ENCODE measurements around the gene KRT72.

Gene KRT72

GRCh38 chr12:52629281-52630007 is 28.2 kb upstream of the KRT72 start:
- DNase-seq = no peak

DNA sequence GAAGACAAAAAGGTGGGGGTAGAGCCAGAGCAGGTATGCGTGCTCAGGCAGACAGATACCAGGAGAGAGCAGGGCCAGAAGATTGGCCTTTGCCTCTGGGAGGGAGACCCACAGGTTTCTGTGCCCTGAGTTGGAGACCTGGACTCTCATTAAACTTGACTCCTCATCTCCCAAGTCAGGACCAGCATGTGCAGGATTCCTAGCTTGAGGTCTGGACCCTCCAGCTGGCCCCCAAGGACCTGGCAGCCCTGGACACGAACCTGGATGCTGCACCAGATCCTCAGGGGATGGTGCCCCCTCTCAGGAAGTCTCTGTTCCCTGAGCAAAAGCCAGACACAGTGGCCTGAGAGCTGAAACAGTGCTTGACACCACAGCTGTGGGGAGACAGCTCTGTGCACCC is 27.6 kb upstream of the KRT72 start:
- DNase-seq = no peak

- DNase-seq = no peak
Measured at GRCh38 chr12:52628111-52628507, 26.8 kb upstream of the KRT72 start.

GRCh38 chr12:52627395-52628110 is 26.3 kb upstream of the KRT72 start:
- no peak for DNase-seq

DNA sequence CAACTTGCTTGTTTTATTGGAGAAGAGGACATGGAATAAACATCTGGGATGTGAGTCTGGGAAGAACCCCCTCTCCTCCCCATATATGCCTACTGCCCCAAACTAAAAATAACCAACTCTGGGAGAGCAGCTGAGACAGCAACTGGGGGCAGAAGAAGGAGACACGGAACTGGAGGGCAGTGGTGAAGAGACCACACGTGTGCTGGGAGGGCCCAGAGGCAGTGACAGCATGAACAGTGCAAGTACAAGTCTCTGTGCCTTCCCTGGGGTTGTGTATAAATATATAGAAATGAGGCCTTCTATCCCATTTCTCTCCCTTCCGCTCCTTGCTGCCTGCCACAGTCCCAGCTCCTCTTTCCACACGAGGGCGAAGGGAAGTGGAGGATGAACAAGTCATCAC is 21.1 kb upstream of the KRT72 start:
- no peak for DNase-seq

DNA sequence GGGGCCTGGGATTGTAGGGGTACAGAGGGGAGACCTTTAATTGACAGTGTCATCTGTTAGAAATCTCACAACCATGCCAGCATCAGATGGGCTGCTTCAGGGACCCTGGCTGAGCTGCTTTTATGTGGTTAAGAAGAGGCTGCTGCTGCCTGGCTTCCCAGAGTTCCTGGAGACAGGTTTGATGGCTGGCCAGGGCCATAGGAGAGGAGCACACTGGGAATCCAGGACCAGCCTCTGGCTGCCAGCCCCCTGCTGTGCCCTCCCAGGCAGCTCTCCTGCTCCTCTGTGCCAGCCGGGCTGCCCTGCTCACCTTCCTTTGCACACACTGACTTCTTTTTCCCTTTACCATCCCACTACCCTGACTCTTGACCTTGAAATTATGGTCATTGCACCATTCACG is 17.6 kb upstream of the KRT72 start:
- no peak for DNase-seq

GRCh38 chr12:52618216-52618615 is 17.0 kb upstream of the KRT72 start, which contains the start of gene KRT73:
TSS of gene KRT73 (minus strand) at chr12:52618559. CDS start at chr12:52618524, 35 bp downstream.
- DNase-seq = no peak

DNA sequence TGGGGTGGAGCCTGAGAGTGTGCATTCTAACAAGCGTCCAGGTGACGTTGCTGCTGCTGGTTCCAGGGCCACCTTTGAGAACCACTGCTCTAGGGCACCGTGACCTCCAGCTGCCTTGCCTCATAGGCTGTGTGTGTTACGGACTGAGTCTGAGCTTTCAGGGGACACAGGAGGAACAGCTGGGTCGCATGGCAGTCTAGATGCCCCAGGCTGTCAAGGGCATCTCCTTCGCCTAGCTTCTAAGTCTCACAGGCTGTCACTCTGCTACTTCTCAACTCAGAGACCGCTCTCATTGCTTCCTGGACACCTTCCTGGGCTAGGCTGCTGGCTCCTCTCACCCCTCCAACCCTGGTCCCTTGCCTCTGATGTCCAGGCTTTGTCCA is 16.1 kb upstream of the KRT72 start:
- DNase-seq = no peak

- DNase-seq = no peak
Measured at GRCh38 chr12:52616680-52617402, 15.6 kb upstream of the KRT72 start.

DNA sequence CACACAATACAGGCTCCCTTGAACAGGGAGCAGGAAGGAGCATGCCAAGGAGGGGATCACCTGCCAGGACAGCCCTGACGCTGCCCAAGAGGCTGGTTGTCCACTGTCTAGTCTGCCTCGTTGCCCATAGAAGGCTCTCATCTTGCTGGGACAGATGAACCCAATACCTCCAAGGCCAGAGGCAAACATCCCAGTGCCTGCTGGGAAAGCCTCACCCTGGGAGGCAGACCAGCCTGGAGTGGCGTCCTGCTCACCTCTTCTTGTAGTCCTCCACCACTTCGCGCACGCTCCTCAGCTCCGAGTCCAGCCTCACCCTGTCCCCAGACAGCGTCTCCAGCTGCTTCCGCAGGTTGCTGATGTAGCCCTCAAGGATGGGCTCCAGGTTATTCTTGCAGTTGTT is 14.6 kb upstream of the KRT72 start:
- no peak for DNase-seq

DNA sequence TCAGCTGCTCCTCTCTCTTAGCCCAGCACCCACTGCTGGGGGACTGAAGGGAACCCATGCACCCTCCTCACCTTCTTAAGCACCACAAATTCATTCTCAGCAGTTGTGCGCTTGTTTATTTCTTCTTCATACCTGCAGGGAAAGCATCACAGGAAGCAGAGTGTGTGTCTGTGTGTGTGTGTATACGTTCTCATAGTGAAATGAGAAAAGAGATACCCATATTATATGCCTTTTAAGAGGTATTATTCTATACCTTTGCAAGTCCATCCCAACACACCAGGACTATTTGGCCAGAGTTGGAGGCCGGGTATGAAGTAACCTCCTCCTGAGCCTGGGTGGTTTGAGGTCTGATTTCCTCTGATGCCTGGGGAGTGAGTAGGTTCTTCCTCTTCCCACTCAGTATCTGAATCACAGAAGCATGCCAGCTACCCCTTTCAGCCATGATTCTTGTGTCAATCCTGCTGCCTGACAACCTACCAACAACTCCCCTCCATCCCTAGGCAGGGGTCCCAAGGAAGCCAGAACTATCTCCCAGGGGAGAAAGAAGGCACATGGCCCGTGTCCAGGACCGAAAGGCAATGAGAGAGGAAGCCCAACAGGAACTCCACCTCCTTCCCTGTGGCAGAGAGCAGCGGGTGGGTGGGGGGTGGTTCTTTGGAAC is 14.1 kb upstream of the KRT72 start:
- no peak for DNase-seq

- DNase-seq = no peak
Measured at GRCh38 chr12:52614381-52615207, 13.3 kb upstream of the KRT72 start.

- DNase-seq = no peak
Measured at GRCh38 chr12:52613384-52614030, 12.2 kb upstream of the KRT72 start.

DNA sequence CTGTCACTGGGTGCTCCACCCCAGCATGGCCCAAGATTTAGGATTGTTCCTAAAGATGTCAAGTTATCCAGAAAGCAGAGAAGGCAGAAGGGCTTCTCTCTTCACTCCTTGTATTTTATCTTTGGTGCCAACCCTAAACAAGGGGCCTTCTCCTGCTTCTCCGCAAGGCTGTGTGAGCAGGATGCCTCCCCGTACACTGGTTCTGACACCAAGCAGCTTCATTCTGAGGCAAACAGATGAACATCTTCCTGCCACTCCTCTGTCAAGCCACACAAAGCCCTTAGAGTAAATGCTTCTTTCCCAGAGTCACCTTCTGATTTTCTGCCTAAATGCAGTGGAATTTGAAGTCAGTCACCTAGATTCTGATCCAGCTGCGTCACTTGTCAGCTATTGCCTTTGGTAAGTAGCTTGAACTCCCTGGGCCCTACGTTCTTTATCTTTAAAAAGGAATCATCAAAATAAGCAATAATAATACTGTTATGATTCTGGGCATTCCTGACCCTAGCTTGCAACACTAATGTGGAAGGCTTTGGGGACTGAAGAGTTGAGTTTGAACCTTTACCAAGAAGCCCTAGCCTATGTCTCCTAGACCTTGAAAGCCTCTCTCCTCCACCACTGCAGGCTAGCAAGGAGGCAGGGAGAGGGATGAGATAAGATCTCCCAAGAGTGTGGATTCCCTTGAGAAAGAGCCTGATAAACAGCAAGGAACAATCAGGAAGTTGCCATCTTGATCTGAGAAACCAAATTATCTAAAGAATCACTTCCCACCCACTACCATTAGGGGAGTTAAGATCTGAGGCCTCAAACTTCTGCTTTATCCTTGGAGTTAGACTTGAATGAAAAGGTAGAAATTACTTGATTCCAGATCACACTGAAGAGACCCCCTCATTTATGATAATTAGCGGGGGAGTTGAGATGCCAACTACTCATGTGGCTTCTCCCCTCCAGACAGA is 11.4 kb upstream of the KRT72 start:
- DNase-seq = no peak

- no peak for DNase-seq
Measured at GRCh38 chr12:52611080-52611468, 9.8 kb upstream of the KRT72 start.

GRCh38 chr12:52608826-52609630 is 7.8 kb upstream of the KRT72 start:
- no peak for DNase-seq

GRCh38 chr12:52608161-52608560 is 6.9 kb upstream of the KRT72 start:
- DNase-seq = no peak

- DNase-seq = no peak
Measured at GRCh38 chr12:52607314-52607713, 6.1 kb upstream of the KRT72 start.

DNA sequence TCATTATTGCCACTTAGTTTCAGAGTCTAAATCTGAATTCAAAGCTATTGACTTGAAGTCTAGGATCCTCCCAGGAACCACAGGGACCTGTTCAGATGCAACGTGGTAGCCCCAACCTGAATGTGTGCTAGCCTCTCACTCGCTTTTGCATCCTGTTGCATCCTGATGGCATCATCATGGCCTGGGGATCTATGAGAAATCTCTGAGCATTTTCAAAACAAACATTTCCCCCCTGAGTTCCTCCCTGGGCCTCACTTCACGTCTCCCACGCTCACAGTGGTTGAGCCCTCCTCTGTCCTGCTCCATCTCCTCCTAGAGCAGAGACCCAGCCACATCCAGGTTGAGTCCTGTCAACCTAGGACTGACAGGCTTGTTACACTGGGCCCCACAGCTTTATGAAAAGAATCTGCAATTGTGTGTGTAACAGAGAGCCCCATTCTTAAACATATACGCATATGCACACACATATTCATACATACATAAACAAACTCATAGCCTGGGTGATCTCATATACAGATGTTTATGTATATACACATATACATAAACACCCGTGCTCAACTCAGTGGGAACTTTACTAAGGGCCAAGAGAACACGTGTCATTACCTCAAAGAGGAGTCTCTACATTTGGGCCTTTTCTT is 5.4 kb upstream of the KRT72 start:
- no peak for DNase-seq

Measured in NCI-H1105 treated with DMSO at 0.1 percent for 48 hours (cell line).